Stimulated activated CD4-positive, alpha-beta T cell treated with anti-CD3 and anti-CD28 coated beads, Interleukin-12 subunit alpha, Interleukin-12 subunit beta, amount 100 ng/mL, for 4 hours (primary cell): ENCODE data around the gene TMPRSS9.
"Not testable (repeated sequence)": the region's sequence is repeated elsewhere in the genome, so short reads cannot be mapped to it uniquely, and the experiment has no call there.

ENCODE experiments used
- DNase-seq: peaks from one replicate; pipeline ENCODE4 v3.0.0-alpha.2; 2020

TMPRSS9 gene

GRCh38 chr19:2362970-2363300, 2.9 kb downstream of the TMPRSS9 start:
- DNase-seq: no peak

- DNase-seq: no peak
Measured at GRCh38 chr19:2363419-2363818, 3.4 kb downstream of the TMPRSS9 start.

GRCh38 chr19:2365201-2365970, 5.3 kb downstream of the TMPRSS9 start:
- no peak for DNase-seq

GRCh38 chr19:2371656-2372055, 11.6 kb downstream of the TMPRSS9 start:
- no peak for DNase-seq

- no peak for DNase-seq
Measured at GRCh38 chr19:2372076-2372612, 12.1 kb downstream of the TMPRSS9 start.

- no peak for DNase-seq
Measured at GRCh38 chr19:2374808-2375207, 14.7 kb downstream of the TMPRSS9 start.

GRCh38 chr19:2375353-2376121, 15.5 kb downstream of the TMPRSS9 start:
- DNase-seq: no peak

GRCh38 chr19:2376784-2377519, 16.9 kb downstream of the TMPRSS9 start:
- no peak for DNase-seq

- DNase-seq: no peak
Measured at GRCh38 chr19:2380567-2380966, 20.5 kb downstream of the TMPRSS9 start.

- DNase-seq: no peak
Measured at GRCh38 chr19:2381148-2381820, 21.2 kb downstream of the TMPRSS9 start.

- DNase-seq: no peak
Measured at GRCh38 chr19:2382530-2383222, 22.6 kb downstream of the TMPRSS9 start.

GRCh38 chr19:2385053-2385721, 25.1 kb downstream of the TMPRSS9 start:
- no peak for DNase-seq

GRCh38 chr19:2387367-2388288, 27.6 kb downstream of the TMPRSS9 start:
- DNase-seq: no peak

- DNase-seq: no peak
Measured at GRCh38 chr19:2389594-2389993, 29.5 kb downstream of the TMPRSS9 start.

- DNase-seq: no peak
Measured at GRCh38 chr19:2391118-2391725, 31.2 kb downstream of the TMPRSS9 start.

GRCh38 chr19:2392366-2392765, 32.3 kb downstream of the TMPRSS9 start:
- DNase-seq: no peak

- DNase-seq: not testable (repeated sequence)
Measured at GRCh38 chr19:2392899-2393298, 32.8 kb downstream of the TMPRSS9 start.

GRCh38 chr19:2394054-2394441, 34.0 kb downstream of the TMPRSS9 start:
- no peak for DNase-seq

- DNase-seq: no peak
Measured at GRCh38 chr19:2394442-2395292, 34.6 kb downstream of the TMPRSS9 start.
